HG03280 (cell line): ENCODE results near the gene GNG2.
A peak's percentile ranks its signal among the peaks of the same experiment; 100 is the strongest.

Experiments used
- ATAC-seq: cut with Tn5 transposase; IDR thresholded peaks from one replicate; pipeline ENCODE4 v1.9.1; 2021; ENCODE audit warnings: mild to moderate bottlenecking, moderate library complexity; ENCODE audit not compliant: unreplicated experiment

The GNG2 gene

GRCh38 chr14:51989293-51990234 lies 129.2 kb downstream of the GNG2 start, which contains the start of gene RTRAF:
TSS of gene RTRAF (plus strand) at chr14:51989546. CDS start at chr14:51989640, 94 bp downstream.
- peak; percentile 94 for ATAC-seq

GRCh38 chr14:51990488-51990887 lies 130.1 kb downstream of the GNG2 start:
- ATAC-seq: no peak

- no peak for ATAC-seq
These were observed 133.0 kb downstream of the GNG2 start for GRCh38 chr14:51993285-51993920.

GRCh38 chr14:51996148-51996746 lies 135.8 kb downstream of the GNG2 start:
- no peak for ATAC-seq

- no peak for ATAC-seq
These were observed 137.9 kb downstream of the GNG2 start for GRCh38 chr14:51998348-51998747.

- ATAC-seq: no peak
These were observed 138.7 kb downstream of the GNG2 start for GRCh38 chr14:51999084-51999483.

GRCh38 chr14:52000019-52000582 lies 139.7 kb downstream of the GNG2 start:
- ATAC-seq: no peak

GRCh38 chr14:52000696-52001095 lies 140.3 kb downstream of the GNG2 start:
- no peak for ATAC-seq

- ATAC-seq: no peak
These were observed 142.1 kb downstream of the GNG2 start for GRCh38 chr14:52002542-52002941.

- ATAC-seq: no peak
These were observed 142.9 kb downstream of the GNG2 start for GRCh38 chr14:52003324-52003723.

GRCh38 chr14:52005625-52006024 lies 145.2 kb downstream of the GNG2 start:
- ATAC-seq: no peak

GRCh38 chr14:52006361-52006760 lies 145.9 kb downstream of the GNG2 start:
- ATAC-seq: no peak

GRCh38 chr14:52007211-52007610 lies 146.8 kb downstream of the GNG2 start:
- no peak for ATAC-seq

GRCh38 chr14:52007637-52008036 lies 147.2 kb downstream of the GNG2 start:
- ATAC-seq: no peak

GRCh38 chr14:52008136-52008535 lies 147.7 kb downstream of the GNG2 start:
- ATAC-seq: no peak

GRCh38 chr14:52010173-52010693 lies 149.8 kb downstream of the GNG2 start:
- no peak for ATAC-seq

- ATAC-seq: no peak
These were observed 151.1 kb downstream of the GNG2 start for GRCh38 chr14:52011523-52011922.

GRCh38 chr14:52012635-52013034 lies 152.2 kb downstream of the GNG2 start:
- ATAC-seq: no peak

- no peak for ATAC-seq
These were observed 153.7 kb downstream of the GNG2 start for GRCh38 chr14:52013984-52014600.

GRCh38 chr14:52014601-52015267 lies 154.3 kb downstream of the GNG2 start:
- no peak for ATAC-seq
